Ascending aorta (tissue), 2 donors: ENCODE results near the gene PLB1. TPM values are rescaled to one million over a fixed set of nuclear protein-coding genes. Genes with fewer than 3 reads are reported as not detected.

Experiments used
- DNase-seq, 2 donors: peaks; one replicate each; pipeline ENCODE4 v3.0.0-alpha.2; 2019; ENCODE audit warnings: low spot score in 2 of 2
- H3K27ac ChIP-seq, 2 donors: fragments of 200-600 bp; sonication (generic); one replicate each; pipeline ENCODE4 v1.5.1; 2016 to 2017; ENCODE audit warnings: mild to moderate bottlenecking in 1 of 2
- H3K27me3 ChIP-seq: fragments of 200-600 bp; sonication (generic); one replicate; pipeline ENCODE4 v1.5.1; 2017
- H3K36me3 ChIP-seq, 2 donors: fragments of 200-600 bp; sonication (generic); one replicate each; pipeline ENCODE4 v1.5.1; 2016
- H3K4me1 ChIP-seq, 2 donors: fragments of 200-600 bp; sonication (generic); one replicate each; pipeline ENCODE4 v1.5.1; 2016 to 2017; ENCODE audit warnings: mild to moderate bottlenecking in 1 of 2
- H3K4me3 ChIP-seq, 2 donors: fragments of 200-600 bp; sonication (generic); one replicate each; pipeline ENCODE4 v1.5.1; 2016 to 2017; ENCODE audit warnings: mild to moderate bottlenecking in 1 of 2
- H3K9me3 ChIP-seq, 2 donors: fragments of 200-600 bp; sonication (generic); one replicate each; pipeline ENCODE4 v1.5.1; 2016
- CTCF ChIP-seq, 3 experiments: fragments of 200-600 bp in 2 of 3; fragments of 450-650 bp in 1 of 3; sonication (generic) in 2 of 3; IDR thresholded peaks; one replicate each; pipeline ENCODE4 v1.5.1; 2016 to 2019; ENCODE audit warnings: antibody characterized with exemption in 3 of 3, mild to moderate bottlenecking in 1 of 3, moderate library complexity in 1 of 3
- intact Hi-C: fragments of 100-400 bp; cut with DNase I; formaldehyde crosslinking; loops from one replicate; pipeline ENCODE4 v1.15.1; 2023
- total RNA-seq: library from RNA; depleted of rRNA; stranded (reverse); fragments of >200 nt; gene quantifications from one replicate; pipeline ENCODE4 v1.1.0, GENCODE V29; 2016

Gene PLB1
- total RNA-seq, 1 donor from 2014 or later, result 9.7 TPM

GRCh38 chr2:28594332-28595108 lies 98.7 kb downstream of the PLB1 start:
- Histone ChIP-seq H3K9me3 (no peaks in the 10 kb centered on the region), H3K27me3 (no peaks in the 10 kb centered on the region), H3K27ac (peak overlapping the region; percentile 89 to 93), H3K4me3 (peak overlapping the region; percentile 15 to 18), H3K36me3 (no peaks in the 10 kb centered on the region), H3K4me1 (peaks cover 0 to 39% of the 10 kb centered on the region in 2 donors)
- TF ChIP-seq CTCF (IDR thresholded peaks at IDR 0.05), result peak; percentile 77 to 89 (median 86)
- DNase-seq, result peak; percentile 76 to 96
- intact Hi-C loops, result loop anchor here (1.0 to 5.0 kb wide), 6 partner anchors 10 to 157 kb away; partner anchors contain the start of gene PPP1CB

- no peaks in the 10 kb centered on the region for H3K36me3 ChIP-seq
- H3K4me3 ChIP-seq, result no peak overlapping the region
- H3K27ac ChIP-seq, result peak overlapping the region; percentile 89 to 93
- no peaks in the 10 kb centered on the region for H3K9me3 ChIP-seq
- intact Hi-C loops, result no loop called here
- no peak for DNase-seq
- no peaks in the 10 kb centered on the region for H3K27me3 ChIP-seq
- peaks cover 0 to 39% of the 10 kb centered on the region in 2 donors for H3K4me1 ChIP-seq
- no peak for TF ChIP-seq CTCF (IDR thresholded peaks at IDR 0.05)
Observed at GRCh38 chr2:28595323-28595722, 99.5 kb downstream of the PLB1 start.

GRCh38 chr2:28598484-28598883 lies 102.6 kb downstream of the PLB1 start:
- DNase-seq, result no peak
- H3K4me3 ChIP-seq, result no peak overlapping the region
- H3K27ac ChIP-seq, result peak overlapping the region; percentile 89 to 93
- intact Hi-C loops, result loop anchor here (2.0 kb wide), 1 partner anchor 22 kb away; no protein-coding TSS in a partner anchor
- H3K27me3 ChIP-seq, result no peaks in the 10 kb centered on the region
- H3K4me1 ChIP-seq, result peaks cover 0 to 39% of the 10 kb centered on the region in 2 donors
- no peaks in the 10 kb centered on the region for H3K9me3 ChIP-seq
- no peak for TF ChIP-seq CTCF (IDR thresholded peaks at IDR 0.05)
- no peaks in the 10 kb centered on the region for H3K36me3 ChIP-seq

GRCh38 chr2:28600181-28600580 lies 104.3 kb downstream of the PLB1 start:
- H3K4me3 ChIP-seq, result no peak overlapping the region
- no peak for DNase-seq
- no peak for TF ChIP-seq CTCF (IDR thresholded peaks at IDR 0.05)
- H3K27me3 ChIP-seq, result no peaks in the 10 kb centered on the region
- H3K27ac ChIP-seq, result no peak overlapping the region
- H3K9me3 ChIP-seq, result no peaks in the 10 kb centered on the region
- H3K36me3 ChIP-seq, result no peaks in the 10 kb centered on the region
- peaks cover 0 to 28% of the 10 kb centered on the region in 2 donors for H3K4me1 ChIP-seq
- intact Hi-C loops, result no loop called here

GRCh38 chr2:28601616-28602015 lies 105.8 kb downstream of the PLB1 start:
- intact Hi-C loops, result no loop called here
- Histone ChIP-seq H3K9me3 (no peaks in the 10 kb centered on the region), H3K4me3 (peak overlapping the region in 1 of 2 donors; percentile 25), H3K27ac (peak overlapping the region in 1 of 2 donors; percentile 23), H3K4me1 (peaks cover 0 to 18% of the 10 kb centered on the region in 2 donors), H3K36me3 (no peaks in the 10 kb centered on the region), H3K27me3 (no peaks in the 10 kb centered on the region)
- no peak for TF ChIP-seq CTCF (IDR thresholded peaks at IDR 0.05)
- DNase-seq, result no peak
